Endothelial cell of umbilical vein (primary cell): ENCODE measurements around the gene OTULIN. TPM values are rescaled to one million over a fixed set of nuclear protein-coding genes. Genes with fewer than 3 reads are reported as not detected.

Experiments
- BruUV-seq: library from RNA; stranded (reverse); fragments of 400-500 nt; replicated peaks from 2 replicates; lab custom pipeline; 2021; lab: Mats Ljungman, UMichigan
- CTCF ChIA-PET: fragments of 300-600, 350-600 bp; sonication (Branson Sonifier 250); formaldehyde crosslinking; loops from one replicate; lab custom pipeline; 2021; ENCODE audit warnings: antibody characterized with exemption, inconsistent platforms; lab: Charles Lee
- POLR2A ChIA-PET: fragments of 300-600, 350-600 bp; sonication (Branson Sonifier 250); formaldehyde crosslinking; loops from one replicate; lab custom pipeline; 2021; ENCODE audit warnings: antibody characterized with exemption, inconsistent platforms; lab: Charles Lee
- DNase-seq: peaks from one replicate; pipeline ENCODE4 v3.0.0-alpha.2; 2011; ENCODE audit warnings: low read depth, low spot score
- FAIRE-seq: peaks from 2 replicates; lab custom pipeline; 2011; peaks lifted over from hg19 to GRCh38; lab: Jason Lieb, UNC
- H2AFZ ChIP-seq: 2 replicates; pipeline ENCODE4 v1.6.0; 2012; ENCODE audit warnings: low read depth, low read length, control low read depth, inconsistent platforms
- H3K27ac ChIP-seq: 2 replicates; pipeline ENCODE4 v1.5.1; 2011; ENCODE audit warnings: low read depth, mild to moderate bottlenecking, control low read depth, low read length, moderate library complexity; ENCODE audit not compliant: insufficient read depth
- H3K27me3 ChIP-seq, 2 experiments: 2 replicates each; pipeline versions ENCODE4 v1.6.0 to v1.6.1; 2011; ENCODE audit warnings: low read length in 2 of 2, mixed read lengths in 1 of 2; ENCODE audit not compliant: control insufficient read depth in 2 of 2, insufficient read depth in 2 of 2
- H3K36me3 ChIP-seq, 2 experiments: 2 replicates in 1 of 2; 3 replicates in 1 of 2; pipeline ENCODE4 v1.5.1; 2011; ENCODE audit warnings: low read length in 2 of 2, mild to moderate bottlenecking in 1 of 2, moderate library complexity in 1 of 2; ENCODE audit not compliant: control insufficient read depth in 2 of 2, insufficient read depth in 2 of 2; ENCODE audit errors: extremely low read depth in 1 of 2
- H3K4me1 ChIP-seq: 3 replicates; pipeline ENCODE4 v1.5.1; 2011; ENCODE audit warnings: mild to moderate bottlenecking, low read length; ENCODE audit not compliant: control insufficient read depth, insufficient read depth; ENCODE audit errors: extremely low read depth
- H3K4me2 ChIP-seq: 2 replicates; pipeline ENCODE4 v1.6.1; 2011; ENCODE audit warnings: low read length, control low read depth, mixed read lengths; ENCODE audit not compliant: insufficient read depth
- H3K4me3 ChIP-seq, 3 experiments: fragments of 200-600 bp in 1 of 3; sonication (generic), shearing (Covaris generic) in 1 of 3; replicated peaks in 1 of 3; 2 replicates each; pipeline ENCODE4 v1.5.1; 2011 to 2016; ENCODE audit warnings: control low read depth in 3 of 3, low read length in 3 of 3, mild to moderate bottlenecking in 2 of 3, inconsistent platforms in 1 of 3, low read depth in 1 of 3, moderate library complexity in 1 of 3; ENCODE audit not compliant: insufficient read depth in 1 of 3
- H3K79me2 ChIP-seq: 2 replicates; pipeline ENCODE4 v1.6.0; 2012; ENCODE audit warnings: low read length, inconsistent platforms; ENCODE audit not compliant: control insufficient read depth, insufficient read depth
- H3K9ac ChIP-seq: replicated peaks from 2 replicates; pipeline ENCODE3; 2011; ENCODE audit warnings: low read length, control low read depth; ENCODE audit not compliant: insufficient read depth; ENCODE audit errors: extremely low read depth
- H3K9me1 ChIP-seq: replicated peaks from 3 replicates; pipeline ENCODE4 v1.6.0; 2011; ENCODE audit warnings: mild to moderate bottlenecking, low read length; ENCODE audit not compliant: control insufficient read depth, insufficient read depth; ENCODE audit errors: extremely low read depth
- H3K9me3 ChIP-seq: replicated peaks from 2 replicates; pipeline ENCODE4 v1.5.1; 2012; ENCODE audit warnings: low read length, inconsistent platforms; ENCODE audit not compliant: control insufficient read depth, insufficient read depth
- H4K20me1 ChIP-seq: replicated peaks from 2 replicates; pipeline ENCODE3; 2011; ENCODE audit warnings: mild to moderate bottlenecking, low read length; ENCODE audit not compliant: control insufficient read depth, insufficient read depth; ENCODE audit errors: extremely low read depth
- CTCF ChIP-seq, 2 donors: IDR thresholded peaks; 1 replicate in 1 of 2; 2 replicates in 1 of 2; pipeline ENCODE4 v1.5.1; 2011; ENCODE audit warnings: low read length in 2 of 2, mild to moderate bottlenecking in 2 of 2, moderate library complexity in 2 of 2, control low read depth in 1 of 2, inconsistent platforms in 1 of 2, low read depth in 1 of 2; ENCODE audit not compliant: insufficient read depth in 1 of 2; ENCODE audit errors: extremely low read depth in 1 of 2
- EZH2 ChIP-seq: IDR thresholded peaks from 2 replicates; pipeline ENCODE4 v1.6.1; 2012; ENCODE audit warnings: borderline replicate concordance, low read depth, mild to moderate bottlenecking, moderate library complexity, low read length, inconsistent platforms; ENCODE audit not compliant: severe bottlenecking
- FOS ChIP-seq: IDR thresholded peaks from 2 replicates; pipeline ENCODE4 v1.6.1; 2011; ENCODE audit warnings: mild to moderate bottlenecking, low read length, moderate library complexity, borderline replicate concordance; ENCODE audit not compliant: insufficient read depth
- GATA2 ChIP-seq: IDR thresholded peaks from 2 replicates; pipeline ENCODE4 v1.7.0; 2011; ENCODE audit warnings: low read depth, mild to moderate bottlenecking, moderate library complexity, mixed read lengths, low read length; ENCODE audit not compliant: insufficient read length, insufficient read depth
- JUN ChIP-seq: IDR thresholded peaks from 2 replicates; pipeline ENCODE4 v1.6.1; 2011; ENCODE audit warnings: borderline replicate concordance, low read depth; ENCODE audit not compliant: insufficient read length, insufficient read depth
- MAX ChIP-seq: IDR thresholded peaks from 2 replicates; pipeline ENCODE4 v1.6.1; 2011; ENCODE audit not compliant: insufficient read depth, insufficient read length
- MYC ChIP-seq: IDR thresholded peaks from one replicate; pipeline ENCODE4 v1.6.1; 2011; ENCODE audit warnings: mild to moderate bottlenecking, low read depth, low read length
- POLR2A ChIP-seq: IDR thresholded peaks from 2 replicates; pipeline ENCODE4 v1.6.1; 2012; ENCODE audit warnings: low read depth, mild to moderate bottlenecking, control low read depth, low read length
- POLR2AphosphoS5 ChIP-seq: IDR thresholded peaks from 2 replicates; pipeline ENCODE4 v1.6.1; 2012; ENCODE audit warnings: low read depth, mild to moderate bottlenecking, control low read depth, low read length, moderate library complexity; ENCODE audit not compliant: insufficient read depth
- dilution Hi-C: fragments of 300-500 bp; cut with MboI; formaldehyde crosslinking; loops from one replicate; pipeline ENCODE4 v1.15.0; 2019; ENCODE audit warnings: low sequenced_read_pairs; ENCODE audit not compliant: extremely low pct_ligation_motif_present
- intact Hi-C: fragments of 100-400 bp; cut with micrococcal nuclease; formaldehyde crosslinking; loops from one replicate; pipeline ENCODE4 v1.10.0; 2022
- polyA plus RNA-seq, 4 experiments: library from polyadenylated mRNA; depleted of rRNA in 3 of 4; stranded (reverse) in 3 of 4; unstranded in 1 of 4; fragments of >200 nt; gene quantifications; 2 replicates each; pipeline versions ENCODE4 v1.2.1 to v1.2.3, GENCODE V29; 2011 to 2012; ENCODE audit warnings: missing spikeins in 1 of 4
- total RNA-seq: library from RNA; stranded (reverse); gene quantifications from 2 replicates; pipeline ENCODE4 v1.2.3, GENCODE V29; 2021

Gene OTULIN
- total and polyA plus RNA-seq, 2 donors (not counting 3 experiments of a cell fraction or from before 2014, with no cell fraction given) = 7.8 to 30.2 TPM

GRCh38 chr5:14735944-14736343 is 71.4 kb downstream of the OTULIN start:
- no peaks in the 10 kb centered on the region for H3K36me3 ChIP-seq
- POLR2A ChIA-PET = no interaction called here

More at GRCh38 chr5:14735944-14736343, 71.4 kb downstream of the OTULIN start:
- H3K79me2 ChIP-seq = no peaks in the 10 kb centered on the region
- CTCF ChIA-PET = interaction anchor here (2.1 kb wide), 1 partner anchor 267 kb away, joined by 5 read pairs; no protein-coding TSS in a partner anchor
- H2AFZ ChIP-seq = no peak overlapping the region
- H3K4me3 ChIP-seq = no peak overlapping the region
- intact Hi-C loops (no loop called here), dilution Hi-C loops (loop anchor here (25.0 kb wide), 1 partner anchor 276 kb away; no protein-coding TSS in a partner anchor)
- H3K4me2 ChIP-seq = no peak overlapping the region
- no TSS peak for BruUV-seq
- H3K9ac ChIP-seq = no peak overlapping the region
- no peaks in the 10 kb centered on the region for H3K9me3 ChIP-seq
- no peaks in the 10 kb centered on the region for H3K27me3 ChIP-seq
- H4K20me1 ChIP-seq = no peaks in the 10 kb centered on the region
- TF ChIP-seq GATA2 (no peak), JUN (no peak), EZH2 (no peak), FOS (no peak), POLR2A (no peak), MYC (no peak), POLR2AphosphoS5 (no peak), MAX (no peak), CTCF (IDR thresholded peaks at IDR 0.05; ENCODE audit: extremely low read depth in 1 of 2, insufficient read depth in 1 of 2, low read depth in 1 of 2, low read length in 2 of 2) (no peak)
- peaks cover 13% of the 10 kb centered on the region for H3K4me1 ChIP-seq
- no peak overlapping the region for H3K27ac ChIP-seq
- DNase-seq = no peak
- H3K9me1 ChIP-seq = no peaks in the 10 kb centered on the region
- no peak for FAIRE-seq
